Measurements from ENCODE around the gene DUOX2. TPM values are rescaled to one million over a fixed set of nuclear protein-coding genes. Genes with fewer than 3 reads are reported as not detected.

The DUOX2 gene
- total RNA-seq, 1 experiment from 2014 or later, result 0.44 TPM

DNA sequence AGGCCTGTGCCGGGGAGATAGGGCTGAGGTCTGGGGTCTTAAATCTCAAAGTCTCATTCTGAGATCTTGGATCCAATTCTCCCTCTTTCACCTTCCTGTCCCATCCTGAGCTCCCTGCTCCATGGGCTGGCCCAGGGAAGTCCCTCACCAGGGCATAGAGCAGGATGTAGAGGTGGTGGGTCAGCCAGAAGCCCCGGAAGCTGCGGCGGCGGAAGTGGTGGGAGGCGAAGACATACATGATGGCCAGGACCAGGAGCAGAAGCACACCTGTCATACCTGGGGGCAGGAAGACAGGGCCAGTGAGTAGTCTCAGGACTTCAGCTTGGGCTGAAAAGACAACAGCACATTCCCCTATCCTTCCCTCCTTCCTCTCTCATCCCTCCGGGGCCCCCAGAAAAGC is 16.5 kb downstream of the DUOX2 start:
- H3K27ac ChIP-seq (ENCODE audit: low read depth, low read length), result no peak overlapping the region

DNA sequence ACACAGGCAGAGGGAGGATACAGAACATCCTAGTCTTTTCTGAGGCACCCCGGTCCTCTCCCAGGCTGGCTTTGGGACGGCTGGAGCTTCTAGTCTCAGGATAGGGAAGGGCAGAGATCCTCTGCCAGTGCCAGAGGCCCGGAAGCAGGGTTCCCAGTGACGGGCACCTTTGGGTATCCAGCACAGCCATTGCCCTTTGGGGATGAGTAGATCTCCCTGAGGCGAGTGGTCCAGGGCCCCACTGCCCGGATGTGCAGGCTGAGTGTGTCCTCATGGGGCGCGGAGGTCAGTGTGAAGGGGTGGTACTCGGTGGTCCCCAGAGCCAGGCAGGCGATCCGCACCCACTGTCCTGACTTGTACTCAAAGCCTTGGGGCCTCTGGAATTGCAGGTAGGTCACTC is 18.3 kb downstream of the DUOX2 start:
- H3K4me3 ChIP-seq (replicated peaks in 1 of 2; ENCODE audit: low read depth in 1 of 2, low read length in 2 of 2), result no peak overlapping the region
- POLR2A ChIA-PET, result no interaction called here
- CTCF ChIA-PET, result no interaction called here
- no peak overlapping the region for H3K4me2 ChIP-seq (ENCODE audit: low read length)
- H3K79me2 ChIP-seq (ENCODE audit: insufficient read depth, low read length), result no peaks in the 10 kb centered on the region
- DNase-seq (ENCODE audit: low read depth, low spot score) (no peak), ATAC-seq (no peak)
- H3K27ac ChIP-seq (ENCODE audit: low read depth, low read length), result no peak overlapping the region
- H3K27me3 ChIP-seq (ENCODE audit: insufficient read depth, low read length), result peaks cover 7% of the 10 kb centered on the region; the same call in 1 of the 2 replicates
- no peaks in the 10 kb centered on the region for H3K36me3 ChIP-seq (ENCODE audit: control insufficient read depth in 1 of 2, insufficient read depth in 2 of 2, low read length in 2 of 2)
- H4K20me1 ChIP-seq (ENCODE audit: insufficient read depth), result no peaks in the 10 kb centered on the region
- no peaks in the 10 kb centered on the region for H3K9me2 ChIP-seq (ENCODE audit: insufficient read depth)
- H3K9ac ChIP-seq (ENCODE audit: low read length), result no peak overlapping the region
- no peaks in the 10 kb centered on the region for H3K4me1 ChIP-seq (ENCODE audit: control insufficient read depth in 1 of 2, insufficient read depth in 2 of 2, low read length in 2 of 2)
- RAD21 ChIA-PET (ENCODE audit: low non-redundant PET in 1 of 2, low total read pairs in 2 of 2, uncharacterized antibody in 2 of 2, unreplicated experiment in 2 of 2), result no interaction called here
- BruUV-seq (replicated peaks), result no TSS peak
- H3K9me3 ChIP-seq (ENCODE audit: control insufficient read depth in 1 of 2, insufficient read depth in 1 of 2, low read depth in 1 of 2, low read length in 2 of 2), result no peaks in the 10 kb centered on the region
- H2AFZ ChIP-seq (ENCODE audit: low read depth, low read length, poor library complexity, severe bottlenecking), result no peak overlapping the region
- intact Hi-C loops (cut with micrococcal nuclease), result no loop called here
- TF ChIP-seq TCF7L2 (IDR thresholded peaks at IDR 0.05; ENCODE audit: borderline replicate concordance, extremely low read depth, insufficient read depth, insufficient read length) (no peak), FOSL1 (IDR thresholded peaks at IDR 0.05; ENCODE audit: low read depth) (no peak), ZNF274 (IDR thresholded peaks at IDR 0.05; ENCODE audit: low read depth, low read length) (no peak), SP1 (IDR thresholded peaks at IDR 0.05; ENCODE audit: low read depth) (no peak), ELF1 (IDR thresholded peaks at IDR 0.05; ENCODE audit: borderline replicate concordance, low read depth) (no peak), POLR2A (IDR thresholded peaks at IDR 0.05; ENCODE audit: borderline replicate concordance, extremely low read depth, insufficient read depth, insufficient read length) (no peak), JUND (IDR thresholded peaks at IDR 0.05) (no peak)
- TF ChIP-seq, protein P1, sequence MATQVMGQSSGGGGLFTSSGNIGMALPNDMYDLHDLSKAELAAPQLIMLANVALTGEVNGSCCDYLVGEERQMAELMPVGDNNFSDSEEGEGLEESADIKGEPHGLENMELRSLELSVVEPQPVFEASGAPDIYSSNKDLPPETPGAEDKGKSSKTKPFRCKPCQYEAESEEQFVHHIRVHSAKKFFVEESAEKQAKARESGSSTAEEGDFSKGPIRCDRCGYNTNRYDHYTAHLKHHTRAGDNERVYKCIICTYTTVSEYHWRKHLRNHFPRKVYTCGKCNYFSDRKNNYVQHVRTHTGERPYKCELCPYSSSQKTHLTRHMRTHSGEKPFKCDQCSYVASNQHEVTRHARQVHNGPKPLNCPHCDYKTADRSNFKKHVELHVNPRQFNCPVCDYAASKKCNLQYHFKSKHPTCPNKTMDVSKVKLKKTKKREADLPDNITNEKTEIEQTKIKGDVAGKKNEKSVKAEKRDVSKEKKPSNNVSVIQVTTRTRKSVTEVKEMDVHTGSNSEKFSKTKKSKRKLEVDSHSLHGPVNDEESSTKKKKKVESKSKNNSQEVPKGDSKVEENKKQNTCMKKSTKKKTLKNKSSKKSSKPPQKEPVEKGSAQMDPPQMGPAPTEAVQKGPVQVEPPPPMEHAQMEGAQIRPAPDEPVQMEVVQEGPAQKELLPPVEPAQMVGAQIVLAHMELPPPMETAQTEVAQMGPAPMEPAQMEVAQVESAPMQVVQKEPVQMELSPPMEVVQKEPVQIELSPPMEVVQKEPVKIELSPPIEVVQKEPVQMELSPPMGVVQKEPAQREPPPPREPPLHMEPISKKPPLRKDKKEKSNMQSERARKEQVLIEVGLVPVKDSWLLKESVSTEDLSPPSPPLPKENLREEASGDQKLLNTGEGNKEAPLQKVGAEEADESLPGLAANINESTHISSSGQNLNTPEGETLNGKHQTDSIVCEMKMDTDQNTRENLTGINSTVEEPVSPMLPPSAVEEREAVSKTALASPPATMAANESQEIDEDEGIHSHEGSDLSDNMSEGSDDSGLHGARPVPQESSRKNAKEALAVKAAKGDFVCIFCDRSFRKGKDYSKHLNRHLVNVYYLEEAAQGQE (IDR thresholded peaks at IDR 0.05; ENCODE audit: low read depth), result no peak

More for the DNA sequence above, 16.5 kb downstream of the DUOX2 start:
- ChIA-PET RAD21 (ENCODE audit: low non-redundant PET in 1 of 2, low total read pairs in 2 of 2, uncharacterized antibody in 2 of 2, unreplicated experiment in 2 of 2) (no interaction called here), CTCF (interaction anchor here (1.9 kb wide), 1 partner anchor 21 kb away, joined by 9 read pairs; no protein-coding TSS in a partner anchor), POLR2A (no interaction called here)
- no peak for ATAC-seq
- no peak for DNase-seq (ENCODE audit: low read depth, low spot score)
- Histone ChIP-seq H3K79me2 (ENCODE audit: insufficient read depth, low read length) (no peaks in the 10 kb centered on the region), H4K20me1 (ENCODE audit: insufficient read depth) (no peaks in the 10 kb centered on the region), H3K9me3 (ENCODE audit: control insufficient read depth in 1 of 2, insufficient read depth in 1 of 2, low read depth in 1 of 2, low read length in 2 of 2) (no peaks in the 10 kb centered on the region), H3K9me2 (ENCODE audit: insufficient read depth) (no peaks in the 10 kb centered on the region), H3K36me3 (ENCODE audit: control insufficient read depth in 1 of 2, insufficient read depth in 2 of 2, low read length in 2 of 2) (no peaks in the 10 kb centered on the region), H3K27me3 (ENCODE audit: insufficient read depth, low read length) (0 out of 2 replicates have a peak, but pooled peaks cover 7% of the 10 kb centered on the region), H3K4me3 (replicated peaks in 1 of 2; ENCODE audit: low read depth in 1 of 2, low read length in 2 of 2) (no peak overlapping the region), H2AFZ (ENCODE audit: low read depth, low read length, poor library complexity, severe bottlenecking) (no peak overlapping the region), H3K4me2 (ENCODE audit: low read length) (no peak overlapping the region), H3K9ac (ENCODE audit: low read length) (no peak overlapping the region), H3K4me1 (ENCODE audit: control insufficient read depth in 1 of 2, insufficient read depth in 2 of 2, low read length in 2 of 2) (no peaks in the 10 kb centered on the region)
- no TSS peak for BruUV-seq (replicated peaks)
- no peak for TF ChIP-seq POLR2A (IDR thresholded peaks at IDR 0.05; ENCODE audit: borderline replicate concordance, extremely low read depth, insufficient read depth, insufficient read length)
- TF ChIP-seq CBX3 (IDR thresholded peaks at IDR 0.05; ENCODE audit: low read depth), result no peak
- no peak for TF ChIP-seq SRF (IDR thresholded peaks at IDR 0.05; ENCODE audit: low read depth)
- no peak for TF ChIP-seq POLR2AphosphoS5 (IDR thresholded peaks at IDR 0.05; ENCODE audit: low read depth, low read length)
- no peak for TF ChIP-seq EGR1 (IDR thresholded peaks at IDR 0.05; ENCODE audit: low read depth)
- TF ChIP-seq CEBPB (IDR thresholded peaks at IDR 0.05; ENCODE audit: low read depth), result no peak
- TF ChIP-seq ZFX (IDR thresholded peaks at IDR 0.05), result no peak
- no peak for TF ChIP-seq ELF1 (IDR thresholded peaks at IDR 0.05; ENCODE audit: borderline replicate concordance, low read depth)
- TF ChIP-seq EZH2phosphoT487 (IDR thresholded peaks at IDR 0.05; ENCODE audit: borderline replicate concordance), result no peak
- intact Hi-C loops (cut with micrococcal nuclease), result no loop called here

All from HCT116 (cell line).